Fibroblast of lung (primary cell): ENCODE data around the gene TOMM40. TPM values are rescaled to one million over a fixed set of nuclear protein-coding genes. Genes with fewer than 3 reads are reported as not detected.

Experiments
- DNase-seq, 2 donors: peaks; one replicate each; pipeline versions ENCODE4 v3.0.0 to v3.0.0-alpha.2; 2010; ENCODE audit warnings: low read depth in 2 of 2
- H2AFZ ChIP-seq: 2 replicates; pipeline ENCODE4 v1.5.1; 2012; ENCODE audit warnings: low read length, control low read depth, inconsistent platforms
- H3K27ac ChIP-seq: 2 replicates; pipeline ENCODE4 v1.5.1; 2011; ENCODE audit warnings: low read length, control low read depth; ENCODE audit not compliant: insufficient read depth
- H3K27me3 ChIP-seq: 2 replicates; pipeline ENCODE4 v1.5.1; 2011; ENCODE audit warnings: mild to moderate bottlenecking, low read length; ENCODE audit not compliant: control insufficient read depth, insufficient read depth
- H3K36me3 ChIP-seq: 2 replicates; pipeline ENCODE4 v1.5.1; 2011; ENCODE audit warnings: low read length; ENCODE audit not compliant: control insufficient read depth, insufficient read depth
- H3K4me1 ChIP-seq: 2 replicates; pipeline ENCODE4 v1.5.1; 2011; ENCODE audit warnings: low read length; ENCODE audit not compliant: control insufficient read depth, insufficient read depth; ENCODE audit errors: extremely low read depth
- H3K4me2 ChIP-seq: 2 replicates; pipeline ENCODE4 v1.5.1; 2011; ENCODE audit warnings: low read length, control low read depth; ENCODE audit not compliant: insufficient read depth; ENCODE audit errors: extremely low read depth
- H3K4me3 ChIP-seq, 4 experiments: fragments of 200-600 bp in 1 of 4; sonication (generic) in 1 of 4; replicated peaks in 1 of 4; 2 replicates each; pipeline ENCODE4 v1.5.1; 2011 to 2016; ENCODE audit warnings: low read length in 4 of 4, low read depth in 3 of 4, mild to moderate bottlenecking in 3 of 4, control low read depth in 2 of 4, inconsistent platforms in 1 of 4, mixed read lengths in 1 of 4; ENCODE audit not compliant: insufficient read depth in 1 of 4; ENCODE audit errors: control extremely low read depth in 1 of 4
- H3K79me2 ChIP-seq: 2 replicates; pipeline ENCODE4 v1.5.1; 2012; ENCODE audit warnings: mild to moderate bottlenecking, low read length, inconsistent platforms; ENCODE audit not compliant: control insufficient read depth, insufficient read depth
- H3K9ac ChIP-seq: 2 replicates; pipeline ENCODE4 v1.5.1; 2011; ENCODE audit warnings: mild to moderate bottlenecking, low read length, control low read depth; ENCODE audit not compliant: insufficient read depth
- H3K9me3 ChIP-seq: 2 replicates; pipeline ENCODE4 v1.5.1; 2012; ENCODE audit warnings: low read depth, low read length; ENCODE audit not compliant: control insufficient read depth, insufficient read depth
- H4K20me1 ChIP-seq: 2 replicates; pipeline ENCODE4 v1.5.1; 2011; ENCODE audit warnings: low read length; ENCODE audit not compliant: control insufficient read depth, insufficient read depth; ENCODE audit errors: extremely low read depth
- EZH2 ChIP-seq: IDR thresholded peaks from 2 replicates; pipeline ENCODE4 v1.5.1; 2012; ENCODE audit warnings: low read length, control low read depth, mild to moderate bottlenecking; ENCODE audit errors: missing control alignments
- polyA plus RNA-seq, 2 donors: library from polyadenylated mRNA; depleted of rRNA in 1 of 2; stranded (reverse) in 1 of 2; unstranded in 1 of 2; fragments of >200 nt; gene quantifications; 2 replicates each; pipeline ENCODE4 v1.2.1, GENCODE V29; 2011 to 2012; ENCODE audit warnings: missing spikeins in 1 of 2
- total RNA-seq: library from RNA; depleted of rRNA; stranded (reverse); fragments of >200 nt; gene quantifications from 2 replicates; pipeline ENCODE4 v1.2.1, GENCODE V29; 2014
- TF ChIP-seq, protein P1 (sequence below), 2 donors: IDR thresholded peaks in 1 of 2; conservative IDR thresholded peaks in 1 of 2; 1 replicate in 1 of 2; 2 replicates in 1 of 2; pipeline ENCODE4 v1.5.1; 2011 to 2012; ENCODE audit warnings: low read length in 2 of 2, control low read depth in 1 of 2, inconsistent platforms in 1 of 2, low read depth in 1 of 2, mild to moderate bottlenecking in 1 of 2

Gene TOMM40
- total and polyA plus RNA-seq, 2 donors (not counting 1 experiment from before 2014, with no cell fraction given) = 21.8 to 32.1 TPM

DNA sequence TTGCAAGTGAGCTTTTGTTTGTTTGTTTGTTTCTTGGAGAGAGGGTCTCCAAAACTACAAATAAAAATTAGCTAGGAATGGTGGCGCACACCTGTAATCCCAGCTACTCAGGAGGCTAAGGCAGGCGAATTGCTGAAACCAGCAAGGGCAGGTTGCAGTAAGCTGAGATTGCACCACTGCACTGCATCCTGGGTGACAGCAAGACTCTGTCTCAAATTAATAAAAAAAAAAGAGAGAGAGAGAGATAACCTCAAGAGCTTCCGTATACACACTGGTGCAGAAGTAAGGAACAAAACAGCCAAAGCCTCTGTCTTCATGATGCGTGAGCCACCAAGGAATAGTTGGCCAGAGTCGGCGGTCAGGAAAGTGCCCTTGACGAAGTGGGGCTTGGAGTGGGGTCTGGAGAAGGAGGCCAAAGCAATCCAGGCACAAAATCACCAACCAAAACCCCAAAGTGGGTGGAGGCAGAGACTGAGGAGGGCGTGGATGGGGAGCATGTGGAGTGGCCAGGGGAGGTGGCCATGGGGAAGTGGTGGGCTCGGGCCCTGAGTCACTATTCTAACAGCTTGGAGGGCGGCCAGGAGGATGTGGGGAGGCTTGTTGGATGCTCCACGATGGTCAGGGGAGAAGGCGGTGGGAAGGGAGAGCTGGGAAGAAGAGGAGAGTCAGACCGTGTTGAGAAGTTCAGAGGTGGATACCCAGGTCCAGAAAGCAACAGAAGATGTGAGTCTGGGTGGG is 21.2 kb upstream of the TOMM40 start:
- H3K79me2 ChIP-seq = no peaks in the 10 kb centered on the region
- H2AFZ ChIP-seq = no peak overlapping the region
- no peak overlapping the region for H3K27ac ChIP-seq
- no peaks in the 10 kb centered on the region for H3K27me3 ChIP-seq
- no peaks in the 10 kb centered on the region for H3K4me1 ChIP-seq
- TF ChIP-seq EZH2 = no peak
- TF ChIP-seq, protein P1, sequence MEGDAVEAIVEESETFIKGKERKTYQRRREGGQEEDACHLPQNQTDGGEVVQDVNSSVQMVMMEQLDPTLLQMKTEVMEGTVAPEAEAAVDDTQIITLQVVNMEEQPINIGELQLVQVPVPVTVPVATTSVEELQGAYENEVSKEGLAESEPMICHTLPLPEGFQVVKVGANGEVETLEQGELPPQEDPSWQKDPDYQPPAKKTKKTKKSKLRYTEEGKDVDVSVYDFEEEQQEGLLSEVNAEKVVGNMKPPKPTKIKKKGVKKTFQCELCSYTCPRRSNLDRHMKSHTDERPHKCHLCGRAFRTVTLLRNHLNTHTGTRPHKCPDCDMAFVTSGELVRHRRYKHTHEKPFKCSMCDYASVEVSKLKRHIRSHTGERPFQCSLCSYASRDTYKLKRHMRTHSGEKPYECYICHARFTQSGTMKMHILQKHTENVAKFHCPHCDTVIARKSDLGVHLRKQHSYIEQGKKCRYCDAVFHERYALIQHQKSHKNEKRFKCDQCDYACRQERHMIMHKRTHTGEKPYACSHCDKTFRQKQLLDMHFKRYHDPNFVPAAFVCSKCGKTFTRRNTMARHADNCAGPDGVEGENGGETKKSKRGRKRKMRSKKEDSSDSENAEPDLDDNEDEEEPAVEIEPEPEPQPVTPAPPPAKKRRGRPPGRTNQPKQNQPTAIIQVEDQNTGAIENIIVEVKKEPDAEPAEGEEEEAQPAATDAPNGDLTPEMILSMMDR (conservative IDR thresholded peaks at IDR 0.05 in 1 of 2, IDR thresholded peaks at IDR 0.05 in 1 of 2; ENCODE audit: low read depth in 1 of 2, low read length in 2 of 2) = no peak
- peaks cover 35% of the 10 kb centered on the region for H3K36me3 ChIP-seq
- peak; percentile 70 to 95 for DNase-seq
- no peak overlapping the region for H3K4me2 ChIP-seq
- no peaks in the 10 kb centered on the region for H3K9me3 ChIP-seq
- H4K20me1 ChIP-seq = no peaks in the 10 kb centered on the region
- no peak overlapping the region for H3K9ac ChIP-seq
- H3K4me3 ChIP-seq = no peak overlapping the region

GRCh38 chr19:44871809-44872208 is 19.2 kb upstream of the TOMM40 start:
- H2AFZ ChIP-seq = no peak overlapping the region
- H3K4me3 ChIP-seq = no peak overlapping the region
- H3K9me3 ChIP-seq = no peaks in the 10 kb centered on the region
- no peaks in the 10 kb centered on the region for H3K79me2 ChIP-seq
- H3K4me2 ChIP-seq = no peak overlapping the region
- H3K27ac ChIP-seq = no peak overlapping the region
- TF ChIP-seq, protein P1 (conservative IDR thresholded peaks at IDR 0.05 in 1 of 2, IDR thresholded peaks at IDR 0.05 in 1 of 2; ENCODE audit: low read depth in 1 of 2, low read length in 2 of 2) = no peak
- TF ChIP-seq EZH2 = no peak
- H3K9ac ChIP-seq = no peak overlapping the region
- no peak for DNase-seq
- no peaks in the 10 kb centered on the region for H3K27me3 ChIP-seq
- no peaks in the 10 kb centered on the region for H3K4me1 ChIP-seq
- H4K20me1 ChIP-seq = no peaks in the 10 kb centered on the region
- H3K36me3 ChIP-seq = peaks cover 30% of the 10 kb centered on the region

- no peak overlapping the region for H3K9ac ChIP-seq
- H3K4me2 ChIP-seq = no peak overlapping the region
- no peak for TF ChIP-seq EZH2
- TF ChIP-seq, protein P1 (conservative IDR thresholded peaks at IDR 0.05 in 1 of 2, IDR thresholded peaks at IDR 0.05 in 1 of 2; ENCODE audit: low read depth in 1 of 2, low read length in 2 of 2) = no peak
- no peak overlapping the region for H3K27ac ChIP-seq
- no peaks in the 10 kb centered on the region for H3K9me3 ChIP-seq
- no peaks in the 10 kb centered on the region for H4K20me1 ChIP-seq
- peaks cover 36% of the 10 kb centered on the region for H3K36me3 ChIP-seq
- H3K4me1 ChIP-seq = no peaks in the 10 kb centered on the region
- H3K79me2 ChIP-seq = no peaks in the 10 kb centered on the region
- H3K27me3 ChIP-seq = no peaks in the 10 kb centered on the region
- H2AFZ ChIP-seq = no peak overlapping the region
- no peak overlapping the region for H3K4me3 ChIP-seq
- DNase-seq = no peak
These were observed 18.4 kb upstream of the TOMM40 start for GRCh38 chr19:44872661-44873060.
